ENCODE measurements around the gene ARMCX2.

DNA sequence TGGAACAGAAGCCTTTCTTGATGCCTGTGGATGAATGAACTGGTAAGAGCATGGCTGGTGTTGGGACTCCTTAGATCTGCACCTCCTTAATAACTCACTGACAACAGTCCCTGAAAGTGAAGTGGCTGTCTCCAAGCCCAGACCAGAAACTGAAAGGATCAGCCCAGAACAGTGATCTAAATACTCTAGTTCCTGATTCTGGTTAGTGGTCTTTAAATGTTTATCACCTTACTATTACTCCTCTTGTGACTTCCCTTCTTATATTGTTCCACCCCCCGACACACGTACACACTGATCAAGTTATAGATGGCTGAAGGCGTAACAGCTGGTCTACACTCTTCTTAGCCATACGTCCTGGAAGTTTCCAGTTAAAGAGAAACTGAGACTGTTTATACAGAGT, 33.8 kb upstream of the ARMCX2 start:
- TF ChIP-seq PAX8 (IDR thresholded peaks at IDR 0.05) (no peak), ZNF274 (IDR thresholded peaks at IDR 0.05; ENCODE audit: insufficient read depth, insufficient read length) (no peak)
- TF ChIP-seq, protein P1, sequence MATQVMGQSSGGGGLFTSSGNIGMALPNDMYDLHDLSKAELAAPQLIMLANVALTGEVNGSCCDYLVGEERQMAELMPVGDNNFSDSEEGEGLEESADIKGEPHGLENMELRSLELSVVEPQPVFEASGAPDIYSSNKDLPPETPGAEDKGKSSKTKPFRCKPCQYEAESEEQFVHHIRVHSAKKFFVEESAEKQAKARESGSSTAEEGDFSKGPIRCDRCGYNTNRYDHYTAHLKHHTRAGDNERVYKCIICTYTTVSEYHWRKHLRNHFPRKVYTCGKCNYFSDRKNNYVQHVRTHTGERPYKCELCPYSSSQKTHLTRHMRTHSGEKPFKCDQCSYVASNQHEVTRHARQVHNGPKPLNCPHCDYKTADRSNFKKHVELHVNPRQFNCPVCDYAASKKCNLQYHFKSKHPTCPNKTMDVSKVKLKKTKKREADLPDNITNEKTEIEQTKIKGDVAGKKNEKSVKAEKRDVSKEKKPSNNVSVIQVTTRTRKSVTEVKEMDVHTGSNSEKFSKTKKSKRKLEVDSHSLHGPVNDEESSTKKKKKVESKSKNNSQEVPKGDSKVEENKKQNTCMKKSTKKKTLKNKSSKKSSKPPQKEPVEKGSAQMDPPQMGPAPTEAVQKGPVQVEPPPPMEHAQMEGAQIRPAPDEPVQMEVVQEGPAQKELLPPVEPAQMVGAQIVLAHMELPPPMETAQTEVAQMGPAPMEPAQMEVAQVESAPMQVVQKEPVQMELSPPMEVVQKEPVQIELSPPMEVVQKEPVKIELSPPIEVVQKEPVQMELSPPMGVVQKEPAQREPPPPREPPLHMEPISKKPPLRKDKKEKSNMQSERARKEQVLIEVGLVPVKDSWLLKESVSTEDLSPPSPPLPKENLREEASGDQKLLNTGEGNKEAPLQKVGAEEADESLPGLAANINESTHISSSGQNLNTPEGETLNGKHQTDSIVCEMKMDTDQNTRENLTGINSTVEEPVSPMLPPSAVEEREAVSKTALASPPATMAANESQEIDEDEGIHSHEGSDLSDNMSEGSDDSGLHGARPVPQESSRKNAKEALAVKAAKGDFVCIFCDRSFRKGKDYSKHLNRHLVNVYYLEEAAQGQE (IDR thresholded peaks at IDR 0.05; ENCODE audit: low read depth, low read length) = no peak
